SK-N-SH (cell line): Measurements from ENCODE around the gene AGFG1. TPM values are rescaled to one million over a fixed set of nuclear protein-coding genes. Genes with fewer than 3 reads are reported as not detected.
"Not testable (repeated sequence)": the region's sequence is repeated elsewhere in the genome, so short reads cannot be mapped to it uniquely, and the experiment has no call there.

Experiments used
- CTCF ChIA-PET: fragments of 300-600, 350-600 bp; formaldehyde crosslinking; extraction: SDS; loops from one replicate; lab custom pipeline; 2021; lab: Yijun Ruan, JAX
- POLR2A ChIA-PET: fragments of 350-600 bp; sonication (Branson Sonifier 250); formaldehyde crosslinking; extraction: SDS; loops from one replicate; lab custom pipeline; 2020; ENCODE audit warnings: antibody characterized with exemption, inconsistent platforms; lab: Yijun Ruan, JAX
- DNase-seq: peaks from one replicate; pipeline ENCODE4 v3.0.0; 2012
- H2AFZ ChIP-seq: fragments of 200-600 bp; sonication (generic); 2 replicates; pipeline ENCODE4 v1.8.1; 2016; ENCODE audit warnings: antibody characterized with exemption, mild to moderate bottlenecking, low read depth
- H3F3A ChIP-seq: fragments of 200-600 bp; sonication (generic); replicated peaks from 2 replicates; pipeline ENCODE3; 2016; ENCODE audit warnings: antibody characterized with exemption, mild to moderate bottlenecking; ENCODE audit not compliant: insufficient read depth
- H3K27ac ChIP-seq, 2 experiments: fragments of 200-500 bp in 1 of 2; fragments of 200-600 bp in 1 of 2; sonication (Bioruptor generic) in 1 of 2; sonication (generic), shearing (Covaris generic) in 1 of 2; 2 replicates each; pipeline versions ENCODE4 v1.5.1 to v1.6.1; 2014 to 2016; ENCODE audit warnings: low read depth in 2 of 2, inconsistent platforms in 1 of 2, low read length in 1 of 2, mild to moderate bottlenecking in 1 of 2, mixed read lengths in 1 of 2
- H3K27me3 ChIP-seq: fragments of 200-600 bp; sonication (generic), shearing (Covaris generic); 2 replicates; pipeline ENCODE4 v1.6.1; 2016; ENCODE audit warnings: mixed run types; ENCODE audit not compliant: insufficient read depth
- H3K36me3 ChIP-seq, 2 experiments: fragments of 200-500 bp in 1 of 2; fragments of 200-600 bp in 1 of 2; sonication (Bioruptor generic) in 1 of 2; sonication (generic) in 1 of 2; replicated peaks in 1 of 2; 2 replicates each; pipeline versions ENCODE3 to v1.5.1; 2014 to 2016; ENCODE audit warnings: low read length in 1 of 2, mild to moderate bottlenecking in 1 of 2; ENCODE audit not compliant: insufficient read depth in 2 of 2, control insufficient read depth in 1 of 2
- H3K4me1 ChIP-seq, 2 experiments: fragments of 200-500 bp in 1 of 2; fragments of 200-600 bp in 1 of 2; sonication (Bioruptor generic) in 1 of 2; sonication (generic), shearing (Covaris generic) in 1 of 2; 2 replicates each; pipeline versions ENCODE4 v1.5.1 to v1.6.1; 2014 to 2016; ENCODE audit warnings: low read depth in 1 of 2, low read length in 1 of 2, mixed run types in 1 of 2; ENCODE audit not compliant: insufficient read depth in 2 of 2, control insufficient read depth in 1 of 2
- H3K4me2 ChIP-seq: fragments of 200-600 bp; sonication (generic), shearing (Covaris generic); 2 replicates; pipeline ENCODE4 v1.6.1; 2017; ENCODE audit warnings: mixed run types
- H3K4me3 ChIP-seq, 2 experiments: fragments of 200-500 bp in 1 of 2; fragments of 200-600 bp in 1 of 2; sonication (Bioruptor generic) in 1 of 2; sonication (generic), shearing (Covaris generic) in 1 of 2; 2 replicates each; pipeline versions ENCODE4 v1.5.1 to v1.8.1; 2014 to 2016; ENCODE audit warnings: low read depth in 2 of 2, inconsistent platforms in 1 of 2, low read length in 1 of 2, mild to moderate bottlenecking in 1 of 2, mixed read lengths in 1 of 2, moderate library complexity in 1 of 2
- H3K79me2 ChIP-seq: fragments of 200-600 bp; sonication (generic); 2 replicates; pipeline ENCODE4 v1.8.1; 2017; ENCODE audit warnings: mild to moderate bottlenecking; ENCODE audit not compliant: insufficient read depth
- H3K9ac ChIP-seq: fragments of 200-600 bp; sonication (generic); 2 replicates; pipeline ENCODE4 v1.6.1; 2017; ENCODE audit warnings: mixed run types
- H3K9me2 ChIP-seq: fragments of 200-600 bp; sonication (generic); 2 replicates; pipeline ENCODE4 v1.6.1; 2017; ENCODE audit warnings: mixed run types
- H3K9me3 ChIP-seq: fragments of 200-600 bp; sonication (generic); 2 replicates; pipeline ENCODE4 v1.6.1; 2017; ENCODE audit warnings: mixed run types, mild to moderate bottlenecking, moderate library complexity
- H4K20me1 ChIP-seq: fragments of 200-600 bp; sonication (generic); 2 replicates; pipeline ENCODE4 v1.6.1; 2017; ENCODE audit warnings: mild to moderate bottlenecking, mixed run types; ENCODE audit not compliant: insufficient read depth
- ELF1 ChIP-seq: IDR thresholded peaks from 2 replicates; pipeline ENCODE4 v1.4.0; 2012
- FOXJ3 ChIP-seq: sonication (generic); formaldehyde crosslinking; IDR thresholded peaks from 2 replicates; pipeline ENCODE4 v1.5.1; 2020; ENCODE audit warnings: mild to moderate bottlenecking, missing genetic modification reagents
- GABPA ChIP-seq: IDR thresholded peaks from 2 replicates; pipeline ENCODE4 v1.4.0; 2012; ENCODE audit warnings: low read depth, mild to moderate bottlenecking
- GATA2 ChIP-seq: sonication (generic); formaldehyde crosslinking; IDR thresholded peaks from 2 replicates; pipeline ENCODE4 v1.5.0; 2020; ENCODE audit warnings: mild to moderate bottlenecking, missing genetic modification reagents
- JUND ChIP-seq: IDR thresholded peaks from 2 replicates; pipeline ENCODE4 v1.4.0; 2012
- MEF2A ChIP-seq: IDR thresholded peaks from 2 replicates; pipeline ENCODE4 v1.4.0; 2012; ENCODE audit warnings: low read depth, borderline replicate concordance
- RAD21 ChIP-seq: IDR thresholded peaks from 2 replicates; pipeline ENCODE4 v1.6.1; 2012; ENCODE audit warnings: mild to moderate bottlenecking, low read length
- RXRA ChIP-seq: IDR thresholded peaks from 2 replicates; pipeline ENCODE4 v1.4.0; 2012; ENCODE audit warnings: low read depth, mild to moderate bottlenecking, borderline replicate concordance
- TEAD4 ChIP-seq: IDR thresholded peaks from 2 replicates; pipeline ENCODE4 v1.4.0; 2012; ENCODE audit warnings: mild to moderate bottlenecking, borderline replicate concordance; ENCODE audit not compliant: insufficient read depth
- USF2 ChIP-seq: fragments of 150-350 bp; IDR thresholded peaks from 2 replicates; pipeline ENCODE4 v1.6.1; 2017; ENCODE audit warnings: antibody characterized with exemption, low read length, low read depth, borderline replicate concordance
- YY1 ChIP-seq: IDR thresholded peaks from 2 replicates; pipeline ENCODE4 v1.4.0; 2012; ENCODE audit warnings: low read depth, mild to moderate bottlenecking
- WGBS: methylation state at CpG from one replicate; pipeline ENCODE4 v1.1.6; 2017; ENCODE audit warnings: low lambda C conversion rate; 5-methylcytosine and 5-hydroxymethylcytosine counted together
- polyA plus RNA-seq, 3 experiments: library from polyadenylated mRNA; depleted of rRNA; stranded (reverse); fragments of >200 nt; gene quantifications; 2 replicates each; pipeline ENCODE4 v1.2.3, GENCODE V29; 2012
- TF ChIP-seq, protein P1 (sequence below): IDR thresholded peaks from 2 replicates; pipeline ENCODE4 v1.6.1; 2012; ENCODE audit warnings: mild to moderate bottlenecking, low read depth, low read length, moderate library complexity
- TF ChIP-seq, protein P2 (sequence below): IDR thresholded peaks from 2 replicates; pipeline ENCODE4; 2012
- TF ChIP-seq, protein P3 (sequence below): IDR thresholded peaks from 2 replicates; pipeline ENCODE4 v1.4.0; 2012; ENCODE audit warnings: low read depth, borderline replicate concordance

Gene AGFG1
- polyA plus RNA-seq, 1 of the 3 experiments (the other 2 are of a cell fraction), result 42.3 TPM

DNA sequence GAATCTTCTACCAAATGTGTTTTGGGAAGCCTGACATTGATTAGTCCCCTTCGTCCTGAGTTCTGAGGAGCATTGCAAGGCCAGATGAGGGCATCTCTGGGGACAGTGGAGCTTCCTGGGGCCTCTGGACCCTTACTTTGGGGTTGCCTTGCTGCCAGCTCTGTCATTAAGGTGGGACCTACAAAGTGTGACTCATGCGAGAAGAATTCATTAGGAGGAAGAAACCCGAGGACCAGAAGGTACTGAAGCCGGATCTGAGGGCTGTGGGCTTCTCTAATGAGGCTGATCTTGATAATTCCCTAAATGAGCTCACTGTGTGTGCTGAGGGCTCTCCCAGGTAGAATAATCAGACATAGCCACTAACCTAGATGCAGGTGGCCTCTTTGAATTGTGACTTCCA lies 126.0 kb downstream of the AGFG1 start:
- H3K9me3 ChIP-seq, result no peaks in the 10 kb centered on the region
- no peaks in the 10 kb centered on the region for H3K4me1 ChIP-seq
- no peak overlapping the region for H3K4me2 ChIP-seq
- no peaks in the 10 kb centered on the region for H3K9me2 ChIP-seq
- CTCF ChIA-PET, result interaction anchor here (1.3 kb wide), 1 partner anchor 192 kb away, joined by 4 read pairs; no protein-coding TSS in a partner anchor
- no peaks in the 10 kb centered on the region for H3K36me3 ChIP-seq
- no peaks in the 10 kb centered on the region for H3K79me2 ChIP-seq
- DNase-seq, result no peak
- no peak overlapping the region for H3K4me3 ChIP-seq
- H4K20me1 ChIP-seq, result no peaks in the 10 kb centered on the region
- H3K27ac ChIP-seq, result no peak overlapping the region
- no peak overlapping the region for H3K9ac ChIP-seq
- 48% methylated on average over 4 of the region's 4 CpGs for WGBS
- H3K27me3 ChIP-seq, result no peaks in the 10 kb centered on the region; the same call in 1 of the 2 replicates
- H3F3A ChIP-seq, result no peaks in the 10 kb centered on the region
- H2AFZ ChIP-seq, result no peak overlapping the region
- TF ChIP-seq TEAD4 (no peak), JUND (no peak), RAD21 (no peak), GATA2 (CRISPR knock-in tag) (no peak), RXRA (no peak), FOXJ3 (CRISPR knock-in tag) (no peak), YY1 (no peak), MEF2A (no peak), GABPA (no peak), ELF1 (no peak), USF2 (no peak)
- TF ChIP-seq, protein P1, sequence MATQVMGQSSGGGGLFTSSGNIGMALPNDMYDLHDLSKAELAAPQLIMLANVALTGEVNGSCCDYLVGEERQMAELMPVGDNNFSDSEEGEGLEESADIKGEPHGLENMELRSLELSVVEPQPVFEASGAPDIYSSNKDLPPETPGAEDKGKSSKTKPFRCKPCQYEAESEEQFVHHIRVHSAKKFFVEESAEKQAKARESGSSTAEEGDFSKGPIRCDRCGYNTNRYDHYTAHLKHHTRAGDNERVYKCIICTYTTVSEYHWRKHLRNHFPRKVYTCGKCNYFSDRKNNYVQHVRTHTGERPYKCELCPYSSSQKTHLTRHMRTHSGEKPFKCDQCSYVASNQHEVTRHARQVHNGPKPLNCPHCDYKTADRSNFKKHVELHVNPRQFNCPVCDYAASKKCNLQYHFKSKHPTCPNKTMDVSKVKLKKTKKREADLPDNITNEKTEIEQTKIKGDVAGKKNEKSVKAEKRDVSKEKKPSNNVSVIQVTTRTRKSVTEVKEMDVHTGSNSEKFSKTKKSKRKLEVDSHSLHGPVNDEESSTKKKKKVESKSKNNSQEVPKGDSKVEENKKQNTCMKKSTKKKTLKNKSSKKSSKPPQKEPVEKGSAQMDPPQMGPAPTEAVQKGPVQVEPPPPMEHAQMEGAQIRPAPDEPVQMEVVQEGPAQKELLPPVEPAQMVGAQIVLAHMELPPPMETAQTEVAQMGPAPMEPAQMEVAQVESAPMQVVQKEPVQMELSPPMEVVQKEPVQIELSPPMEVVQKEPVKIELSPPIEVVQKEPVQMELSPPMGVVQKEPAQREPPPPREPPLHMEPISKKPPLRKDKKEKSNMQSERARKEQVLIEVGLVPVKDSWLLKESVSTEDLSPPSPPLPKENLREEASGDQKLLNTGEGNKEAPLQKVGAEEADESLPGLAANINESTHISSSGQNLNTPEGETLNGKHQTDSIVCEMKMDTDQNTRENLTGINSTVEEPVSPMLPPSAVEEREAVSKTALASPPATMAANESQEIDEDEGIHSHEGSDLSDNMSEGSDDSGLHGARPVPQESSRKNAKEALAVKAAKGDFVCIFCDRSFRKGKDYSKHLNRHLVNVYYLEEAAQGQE, result no peak
- TF ChIP-seq, protein P2, sequence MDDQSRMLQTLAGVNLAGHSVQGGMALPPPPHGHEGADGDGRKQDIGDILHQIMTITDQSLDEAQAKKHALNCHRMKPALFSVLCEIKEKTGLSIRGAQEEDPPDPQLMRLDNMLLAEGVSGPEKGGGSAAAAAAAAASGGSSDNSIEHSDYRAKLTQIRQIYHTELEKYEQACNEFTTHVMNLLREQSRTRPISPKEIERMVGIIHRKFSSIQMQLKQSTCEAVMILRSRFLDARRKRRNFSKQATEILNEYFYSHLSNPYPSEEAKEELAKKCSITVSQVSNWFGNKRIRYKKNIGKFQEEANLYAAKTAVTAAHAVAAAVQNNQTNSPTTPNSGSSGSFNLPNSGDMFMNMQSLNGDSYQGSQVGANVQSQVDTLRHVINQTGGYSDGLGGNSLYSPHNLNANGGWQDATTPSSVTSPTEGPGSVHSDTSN, result no peak
- TF ChIP-seq, protein P3, sequence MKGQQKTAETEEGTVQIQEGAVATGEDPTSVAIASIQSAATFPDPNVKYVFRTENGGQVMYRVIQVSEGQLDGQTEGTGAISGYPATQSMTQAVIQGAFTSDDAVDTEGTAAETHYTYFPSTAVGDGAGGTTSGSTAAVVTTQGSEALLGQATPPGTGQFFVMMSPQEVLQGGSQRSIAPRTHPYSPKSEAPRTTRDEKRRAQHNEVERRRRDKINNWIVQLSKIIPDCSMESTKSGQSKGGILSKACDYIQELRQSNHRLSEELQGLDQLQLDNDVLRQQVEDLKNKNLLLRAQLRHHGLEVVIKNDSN, result no peak
- POLR2A ChIA-PET, result no interaction called here

GRCh38 chr2:227598835-227599503 lies 127.0 kb downstream of the AGFG1 start, which contains the start of gene SCYGR2:
Gene SCYGR2 (plus strand): TSS chr2:227598893. CDS start chr2:227598893, 0 bp downstream.
- H3K9ac ChIP-seq, H2AFZ ChIP-seq, H3K27ac ChIP-seq, H4K20me1 ChIP-seq, H3K4me1 ChIP-seq, H3K79me2 ChIP-seq, H3K9me3 ChIP-seq, POLR2A ChIA-PET, H3K4me3 ChIP-seq, H3K4me2 ChIP-seq, H3K27me3 ChIP-seq, H3K9me2 ChIP-seq, H3K36me3 ChIP-seq, DNase-seq, H3F3A ChIP-seq: not testable (repeated sequence)
- WGBS, result 65% methylated on average over 11 of the region's 16 CpGs
- CTCF ChIA-PET, result interaction anchor here (1.3 kb wide), 1 partner anchor 193 kb away, joined by 4 read pairs; no protein-coding TSS in a partner anchor
